Stimulated activated CD4-positive, alpha-beta T cell treated with anti-CD3 and anti-CD28 coated beads, Interleukin-2, amount 100 ng/mL, for 48 hours (primary cell): ENCODE measurements around the gene TUBE1.
"Not testable (repeated sequence)": the region's sequence is repeated elsewhere in the genome, so short reads cannot be mapped to it uniquely, and the experiment has no call there.

Experiments
- DNase-seq, 2 donors: peaks; one replicate each; pipeline ENCODE4 v3.0.0-alpha.2; 2020

TUBE1 gene, protein sequence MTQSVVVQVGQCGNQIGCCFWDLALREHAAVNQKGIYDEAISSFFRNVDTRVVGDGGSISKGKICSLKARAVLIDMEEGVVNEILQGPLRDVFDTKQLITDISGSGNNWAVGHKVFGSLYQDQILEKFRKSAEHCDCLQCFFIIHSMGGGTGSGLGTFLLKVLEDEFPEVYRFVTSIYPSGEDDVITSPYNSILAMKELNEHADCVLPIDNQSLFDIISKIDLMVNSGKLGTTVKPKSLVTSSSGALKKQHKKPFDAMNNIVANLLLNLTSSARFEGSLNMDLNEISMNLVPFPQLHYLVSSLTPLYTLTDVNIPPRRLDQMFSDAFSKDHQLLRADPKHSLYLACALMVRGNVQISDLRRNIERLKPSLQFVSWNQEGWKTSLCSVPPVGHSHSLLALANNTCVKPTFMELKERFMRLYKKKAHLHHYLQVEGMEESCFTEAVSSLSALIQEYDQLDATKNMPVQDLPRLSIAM

DNA sequence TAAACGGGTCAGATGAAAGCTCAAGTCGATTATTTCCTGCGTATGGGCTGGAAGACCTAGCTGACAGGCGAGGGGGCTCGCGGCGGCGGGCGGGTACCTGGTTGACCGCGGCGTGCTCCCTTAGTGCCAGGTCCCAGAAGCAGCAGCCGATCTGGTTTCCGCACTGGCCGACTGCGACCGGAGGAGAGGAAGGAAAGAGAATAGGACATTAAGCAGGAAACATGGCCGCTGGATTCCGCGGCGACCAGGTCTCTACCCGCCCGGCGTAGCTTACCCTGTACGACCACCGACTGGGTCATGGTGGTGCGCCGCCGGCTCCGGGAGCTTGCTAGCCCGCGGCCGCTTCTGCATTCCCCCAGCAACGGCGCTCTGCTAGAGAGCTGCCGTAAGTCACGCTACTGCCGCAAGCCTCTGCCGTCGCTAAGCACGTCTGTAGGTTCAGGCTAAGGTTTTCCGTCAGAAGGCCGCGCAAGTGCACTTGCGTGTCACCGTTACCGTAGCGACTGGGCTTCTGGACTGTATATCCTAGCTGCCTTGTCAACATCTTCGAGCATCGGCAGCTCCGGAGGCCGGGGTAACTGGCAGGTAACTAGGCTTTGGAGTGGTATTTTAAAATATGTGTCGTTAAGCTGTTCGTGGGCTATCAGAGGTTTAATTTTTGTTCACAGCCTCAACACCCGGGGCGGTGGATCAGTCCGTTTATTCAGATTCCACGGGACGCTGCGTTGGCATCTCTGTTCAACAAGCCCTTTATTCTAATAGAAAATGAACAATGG, at the start of gene TUBE1, which contains the start of gene FAM229B:
TUBE1 (minus strand) TSS at position 347 of the 776 bp plus-strand sequence; CDS start at position 299, 48 bp downstream.
FAM229B (plus strand) TSS at position 456 of the 776 bp plus-strand sequence. CDS start 11,693 bp downstream, outside the sequence.
- peak; percentile 80 for DNase-seq

DNA sequence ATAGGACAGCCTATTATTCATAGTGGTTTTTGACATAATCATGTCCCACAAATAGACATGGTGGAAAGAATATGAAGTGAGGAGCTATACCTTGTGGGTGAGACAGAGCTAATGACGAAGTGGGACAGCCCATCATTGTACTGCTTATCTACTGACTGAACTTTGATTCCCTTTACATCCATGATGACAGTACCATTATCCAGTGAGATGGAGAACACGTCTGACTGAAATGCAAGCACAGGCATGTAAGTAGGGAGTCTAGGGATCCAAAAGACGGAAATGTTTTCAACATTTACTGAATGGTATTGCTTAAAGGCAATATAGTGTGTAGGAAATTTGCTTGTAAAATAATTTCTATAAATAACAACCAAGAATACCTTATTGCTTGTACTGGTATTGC, 43.6 kb upstream of the TUBE1 start:
- DNase-seq, result no peak

DNA sequence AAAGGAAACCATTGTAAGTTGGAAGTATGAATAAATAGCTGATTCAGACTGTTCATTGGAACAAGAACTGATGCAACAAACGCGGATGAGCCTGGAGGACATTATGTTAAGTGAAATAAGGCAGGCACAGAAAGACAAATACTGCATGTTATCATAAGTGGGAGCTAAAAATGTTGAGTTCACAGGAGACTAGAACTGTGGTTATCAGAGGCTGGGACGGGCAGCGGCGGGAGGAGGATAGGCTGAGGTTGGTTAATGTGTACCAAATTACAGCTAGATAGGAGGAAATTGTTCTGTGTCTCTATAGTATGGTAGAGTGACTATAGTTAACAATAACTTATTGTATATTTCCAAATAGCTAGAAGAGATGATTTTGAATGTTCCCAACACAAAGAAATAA, 40.9 kb upstream of the TUBE1 start:
- no peak for DNase-seq

DNA sequence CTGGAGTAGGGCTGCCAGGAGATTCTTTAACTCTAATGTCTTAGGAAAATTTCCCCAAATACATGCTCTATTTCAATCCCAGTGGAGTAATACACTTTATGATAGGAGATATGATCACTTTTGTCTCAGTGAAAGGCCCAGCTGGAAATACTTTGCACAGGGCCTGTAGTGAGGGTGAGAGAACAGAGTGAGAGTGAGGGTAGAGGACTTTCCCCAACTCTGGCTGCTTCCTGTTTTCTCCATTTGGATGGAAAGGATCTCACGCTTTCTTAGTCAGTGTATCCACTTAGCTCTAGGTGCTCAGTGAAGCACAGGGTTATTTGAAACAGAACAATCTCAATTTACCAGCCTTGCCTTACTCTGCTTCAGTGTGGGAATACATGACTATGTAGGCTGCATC, 36.7 kb upstream of the TUBE1 start:
- no peak for DNase-seq

DNA sequence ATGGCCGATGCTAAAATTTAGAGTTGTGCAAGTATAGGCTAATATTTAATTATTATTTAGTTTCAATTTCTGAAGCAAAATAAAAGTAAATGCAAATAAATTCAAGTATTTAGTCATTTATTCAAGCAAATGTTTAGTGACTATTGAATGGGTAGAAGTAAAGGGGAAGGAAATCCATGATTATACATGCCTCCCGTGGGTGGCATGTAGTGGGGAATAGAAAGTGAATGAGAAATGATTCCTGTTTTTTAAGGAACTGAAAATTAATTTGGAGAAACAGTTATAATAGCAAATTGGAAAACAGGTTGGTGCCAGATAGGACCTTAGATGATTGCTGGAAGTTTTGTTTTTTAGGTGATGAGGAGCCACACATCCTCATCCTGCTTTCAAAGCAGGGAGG, 35.5 kb upstream of the TUBE1 start:
- no peak for DNase-seq

DNA sequence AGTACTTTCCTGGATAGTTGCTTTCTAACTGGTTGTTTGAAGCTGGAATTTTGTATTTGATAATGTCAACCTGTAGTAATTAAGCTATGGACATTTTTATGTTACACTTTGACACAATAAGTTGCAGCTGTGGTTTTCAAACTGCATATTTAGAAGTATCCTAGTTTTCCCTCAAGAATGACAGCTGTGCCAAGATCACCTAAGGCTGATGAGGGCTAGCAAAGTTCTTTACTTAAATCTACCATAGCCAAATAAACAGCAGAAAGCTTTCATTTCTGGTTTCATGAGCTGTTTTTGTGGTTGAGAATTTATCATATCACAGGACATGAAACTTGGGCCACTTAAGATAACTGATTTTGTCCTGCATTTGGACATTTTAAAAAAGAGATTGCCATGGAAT, 30.8 kb upstream of the TUBE1 start:
- no peak for DNase-seq

DNA sequence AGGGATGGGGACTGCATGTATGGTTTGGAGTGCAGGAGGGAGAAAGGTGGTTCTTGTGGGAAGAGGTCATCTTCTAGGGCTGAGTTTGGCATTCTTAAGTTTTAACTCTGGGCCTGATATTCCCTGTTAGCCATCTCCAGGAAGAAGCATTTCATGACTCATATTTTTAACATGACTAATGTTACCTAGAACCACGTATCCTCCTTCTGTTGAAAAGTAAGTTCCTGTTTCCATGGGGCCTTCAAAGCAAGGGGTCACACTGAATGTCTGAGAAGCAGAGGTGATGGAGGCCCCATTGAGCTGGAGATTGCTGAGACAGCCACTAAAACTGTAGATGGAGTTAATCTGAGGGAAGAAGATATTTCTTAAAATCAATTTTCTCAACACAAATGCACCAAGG, 30.3 kb upstream of the TUBE1 start:
- no peak for DNase-seq

DNA sequence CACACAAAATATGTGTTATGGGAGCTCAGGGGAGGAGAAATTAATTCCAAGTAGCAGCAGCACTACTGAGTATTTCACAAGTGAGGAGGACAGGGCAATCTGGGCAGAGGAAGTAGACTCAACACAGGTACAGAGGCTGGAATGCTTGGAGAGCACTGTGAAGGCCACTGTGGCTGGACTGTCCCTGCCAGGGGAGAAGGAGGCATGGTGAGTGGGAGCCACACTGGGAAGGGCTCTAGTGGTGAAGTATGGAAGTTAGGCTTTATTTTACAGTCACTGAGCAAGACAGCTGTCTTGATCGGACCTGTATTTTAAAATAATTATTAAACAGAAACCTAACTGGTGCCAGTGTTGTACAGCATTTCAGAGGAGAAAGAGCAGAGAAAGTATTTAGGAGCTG, 28.9 kb upstream of the TUBE1 start:
- DNase-seq, result no peak

DNA sequence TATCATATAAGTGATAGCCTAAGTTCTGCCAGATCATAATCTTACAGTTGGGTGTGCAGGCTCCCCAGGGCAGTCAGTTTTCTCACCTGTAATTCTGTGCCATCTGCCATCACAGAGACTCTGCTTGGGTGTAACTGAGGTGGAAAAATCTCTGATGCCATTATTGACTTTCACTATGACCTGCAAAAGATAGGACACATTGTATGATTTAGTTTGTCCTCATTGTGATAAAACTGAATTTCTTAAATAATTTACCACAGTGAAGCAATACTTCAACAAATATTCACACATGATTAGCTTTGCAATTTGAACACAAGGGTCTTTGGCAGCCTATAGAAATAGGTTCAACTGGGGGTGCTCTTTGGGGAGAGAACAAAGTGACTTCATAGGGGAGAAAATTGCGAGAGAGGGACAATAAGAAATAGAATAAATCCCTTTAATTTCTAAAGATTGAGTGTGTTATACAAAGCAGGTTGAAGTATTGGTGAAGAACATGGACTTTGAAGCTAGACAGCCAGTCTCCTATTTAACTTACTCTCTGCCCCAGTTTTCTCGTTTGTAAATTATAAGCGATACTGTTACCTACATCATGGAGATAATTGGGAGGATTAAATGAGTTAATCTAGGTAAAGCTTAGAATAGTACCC, 27.4 kb upstream of the TUBE1 start:
- DNase-seq, result no peak

DNA sequence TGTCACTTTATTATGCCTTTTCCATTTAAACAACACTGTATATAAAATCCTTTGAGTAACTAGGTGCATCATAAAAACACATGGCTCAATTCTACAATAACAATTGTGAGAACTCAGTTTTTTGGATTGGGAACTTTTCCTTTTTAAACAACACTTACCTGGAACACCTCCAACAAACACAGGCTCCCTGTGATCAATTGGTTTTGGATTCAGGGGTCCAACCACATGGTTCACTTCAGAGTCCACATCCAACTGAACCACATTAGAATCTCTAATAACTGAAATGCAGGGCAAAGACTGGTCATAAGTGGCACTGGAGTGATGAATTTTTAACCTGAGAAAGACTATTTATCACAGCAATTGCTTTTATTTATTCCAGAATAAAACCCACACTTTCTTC, 26.6 kb upstream of the TUBE1 start:
- no peak for DNase-seq

DNA sequence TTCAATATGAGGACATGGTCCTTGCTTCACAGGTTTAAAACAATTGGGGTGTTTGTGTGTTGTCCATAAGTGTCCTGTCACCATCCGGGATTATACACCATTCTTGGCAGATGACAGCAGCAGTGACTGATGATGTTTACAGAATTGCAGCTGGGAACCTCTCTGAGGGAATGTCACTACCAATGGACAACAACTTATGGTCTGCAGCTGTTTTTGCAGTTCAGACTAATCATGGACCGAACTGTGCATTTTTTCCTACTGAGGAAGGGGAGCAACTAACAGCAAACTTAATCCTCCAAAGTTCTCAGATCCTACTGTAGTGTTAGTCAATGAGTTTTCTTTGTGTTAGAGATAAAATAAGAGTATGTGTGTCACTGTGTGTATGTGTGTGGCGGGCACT, 26.1 kb upstream of the TUBE1 start:
- no peak for DNase-seq

DNA sequence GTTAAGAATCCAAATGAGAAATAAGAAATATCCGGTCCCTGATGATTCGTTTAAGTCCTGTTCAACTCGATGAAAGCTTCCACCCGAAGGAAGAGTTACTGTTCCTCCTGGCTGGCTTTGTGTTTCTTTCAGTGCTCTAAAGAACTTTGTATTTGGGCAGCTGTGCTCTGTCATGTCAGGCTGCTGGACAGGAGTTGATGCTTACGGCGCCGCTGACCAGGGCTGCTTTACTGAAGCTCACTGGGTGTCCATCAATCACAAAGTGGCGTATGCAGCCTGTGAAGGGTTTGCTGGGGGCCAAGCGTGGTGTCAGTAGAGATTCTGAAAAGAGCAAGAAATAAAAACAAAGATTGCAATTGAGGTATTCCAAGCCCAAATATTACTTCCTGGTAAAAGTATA, 22.0 kb upstream of the TUBE1 start:
- DNase-seq, result no peak

DNA sequence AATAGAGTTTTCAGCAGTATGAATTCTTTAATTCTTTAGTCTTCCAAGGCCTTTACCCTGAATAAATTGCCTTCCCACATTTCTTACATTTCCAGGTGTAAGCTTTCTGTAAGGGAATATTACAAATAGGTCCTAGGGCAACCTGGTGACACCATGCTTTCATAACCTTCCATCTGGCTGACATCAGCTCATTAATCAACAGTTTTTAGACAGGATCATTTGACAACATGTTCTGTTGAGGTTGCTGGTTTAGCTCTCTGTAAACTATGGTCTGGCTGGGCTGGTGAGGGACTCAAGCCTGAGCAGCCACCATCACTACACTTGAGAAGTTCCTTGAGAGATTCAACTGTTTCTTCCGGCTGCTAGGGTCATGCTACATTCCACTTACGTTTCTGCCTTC, 19.3 kb upstream of the TUBE1 start:
- no peak for DNase-seq

DNA sequence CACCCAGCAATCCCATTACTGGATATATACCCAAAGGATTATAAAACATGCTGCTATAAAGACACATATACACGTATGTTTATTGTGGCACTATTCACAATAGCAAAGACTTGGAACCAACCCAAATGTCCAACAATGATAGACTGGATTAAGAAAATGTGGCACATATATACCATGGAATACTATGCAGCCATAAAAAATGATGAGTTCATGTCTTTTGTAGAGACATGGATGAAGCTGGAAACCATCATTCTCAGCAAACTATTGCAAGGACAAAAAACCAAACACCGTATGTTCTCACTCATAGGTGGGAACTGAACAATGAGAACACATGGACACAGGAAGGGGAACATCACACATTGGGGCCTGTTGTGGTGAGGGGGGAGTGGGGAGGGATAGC, 18.7 kb upstream of the TUBE1 start:
- not testable (repeated sequence) for DNase-seq

DNA sequence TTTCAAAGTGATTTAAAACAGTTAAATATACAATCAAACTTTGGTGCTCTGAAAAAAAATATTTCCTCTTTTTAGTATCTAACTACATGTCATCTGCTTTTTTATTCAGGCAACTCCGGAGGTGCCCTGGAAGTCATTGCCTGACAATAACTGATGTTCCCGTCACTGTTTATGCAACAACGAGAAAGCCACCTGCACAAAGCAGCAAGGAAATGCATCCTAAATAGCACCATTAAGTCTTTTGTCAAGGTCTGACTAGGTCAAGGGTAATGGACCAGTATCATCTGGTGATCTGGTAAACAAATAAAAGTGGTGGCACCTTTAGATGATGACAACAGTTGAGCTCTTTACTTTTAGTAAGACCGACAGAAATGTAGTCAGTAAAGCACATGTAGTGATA, 13.3 kb upstream of the TUBE1 start:
- no peak for DNase-seq

DNA sequence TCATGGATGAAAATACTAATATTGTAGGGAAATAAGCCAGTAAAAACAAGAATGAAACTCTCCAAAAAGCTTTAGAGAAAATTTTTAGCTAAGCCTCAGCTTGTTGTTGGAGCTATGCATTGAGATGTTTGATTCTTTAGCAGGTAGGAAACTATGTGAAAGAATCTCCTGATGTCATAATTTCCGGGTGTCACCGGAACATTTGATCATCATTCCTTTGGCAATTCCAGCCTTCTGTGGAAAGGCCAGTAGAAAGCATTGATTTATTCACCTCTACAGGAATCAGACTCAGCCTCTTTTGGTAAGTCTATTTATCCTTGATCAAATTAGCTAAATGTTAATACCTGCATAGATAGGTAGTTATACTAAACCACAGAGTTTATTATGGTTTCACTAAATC, 9.6 kb upstream of the TUBE1 start:
- DNase-seq, result no peak

DNA sequence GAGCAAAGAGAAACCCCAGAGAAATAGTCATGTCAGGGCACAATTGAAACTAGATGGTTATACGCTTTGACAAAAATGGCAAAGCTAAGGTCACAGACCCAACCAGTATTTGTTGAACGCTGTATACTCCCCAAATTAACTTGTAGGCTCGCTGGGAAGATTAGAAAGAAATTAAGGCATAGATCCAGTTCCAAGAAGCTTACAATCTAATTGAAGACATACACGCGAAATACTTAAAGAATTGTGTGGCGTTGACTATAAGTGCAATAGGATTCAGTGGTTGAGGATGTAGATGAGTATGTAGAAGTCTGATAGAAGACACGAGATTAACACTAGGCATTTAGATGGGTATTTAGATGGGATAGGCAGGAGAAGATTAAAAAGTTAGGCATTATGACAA, 634 bp upstream of the TUBE1 start:
- DNase-seq, result no peak

DNA sequence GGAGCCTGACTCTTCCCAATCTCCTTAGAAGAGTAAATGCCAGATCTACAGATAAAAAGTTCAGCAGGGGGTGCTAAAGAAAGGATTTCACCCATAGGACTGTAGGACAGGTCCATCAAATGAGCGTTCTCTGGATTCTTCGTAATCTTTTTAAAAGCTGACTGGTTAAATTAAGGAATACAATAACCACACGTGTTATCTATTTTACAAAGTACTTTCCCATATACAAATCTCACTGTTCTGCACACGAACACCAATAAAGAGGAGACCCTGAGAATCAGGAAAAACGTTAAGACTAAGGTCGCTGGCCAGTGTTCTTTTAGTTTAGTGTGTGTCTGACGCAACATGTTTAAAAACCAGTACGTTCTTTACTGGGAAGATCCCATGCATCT, 542 bp downstream of the TUBE1 start:
- no peak for DNase-seq

DNA sequence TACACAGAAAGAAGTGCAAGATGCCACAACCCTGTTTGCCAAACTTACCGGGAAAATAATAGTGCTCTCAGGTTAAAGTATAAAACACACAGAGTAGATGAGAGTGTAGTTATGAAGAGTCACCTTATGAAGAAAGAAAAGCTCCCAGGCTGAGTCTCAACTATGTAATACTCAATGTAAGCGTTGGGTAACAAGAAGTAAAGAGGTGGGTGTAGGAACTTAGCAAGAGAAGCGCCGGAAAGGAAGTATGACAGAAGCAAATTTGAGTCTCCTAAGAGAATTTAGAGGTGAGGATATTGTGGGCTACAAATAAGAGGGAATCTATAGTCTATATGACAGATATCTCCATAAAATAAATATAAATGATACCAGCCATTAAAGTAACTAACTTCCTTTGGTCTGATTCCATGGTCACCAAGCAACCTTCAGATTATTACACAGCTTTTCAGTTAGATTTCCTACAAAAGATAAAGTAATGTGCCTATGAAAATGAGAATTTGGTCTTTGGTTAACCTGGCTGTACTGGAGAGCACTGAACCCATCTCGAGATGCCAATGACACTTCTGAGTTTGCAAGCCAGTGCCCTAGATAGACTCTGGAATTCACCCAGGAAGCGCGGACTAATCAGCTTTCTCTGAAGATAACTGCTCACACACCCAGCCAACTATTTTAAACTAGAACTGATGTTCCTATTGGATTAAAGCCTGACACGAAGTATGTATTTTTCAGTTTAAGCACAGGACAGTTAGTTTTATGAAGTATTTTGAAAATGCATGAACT, 1.8 kb downstream of the TUBE1 start:
- DNase-seq, result no peak

DNA sequence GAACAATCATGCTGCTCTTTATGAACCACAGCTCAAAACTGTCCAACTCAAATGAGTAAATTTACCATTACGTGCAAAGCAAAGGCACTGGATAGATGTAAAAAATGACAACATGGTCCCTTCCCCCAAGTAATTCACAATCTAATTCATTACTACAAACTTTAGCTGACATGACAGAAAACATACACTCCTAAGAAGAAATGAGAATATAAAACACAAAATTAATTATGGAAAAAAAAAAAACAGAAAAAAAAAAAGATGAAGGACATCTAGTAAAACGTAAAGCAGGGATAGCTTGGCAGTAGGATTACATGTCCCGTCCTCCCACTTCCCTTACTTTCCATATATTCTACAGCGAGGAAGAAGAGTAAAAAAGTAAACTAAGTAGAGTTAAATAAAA, 5.7 kb downstream of the TUBE1 start:
- DNase-seq, result no peak

DNA sequence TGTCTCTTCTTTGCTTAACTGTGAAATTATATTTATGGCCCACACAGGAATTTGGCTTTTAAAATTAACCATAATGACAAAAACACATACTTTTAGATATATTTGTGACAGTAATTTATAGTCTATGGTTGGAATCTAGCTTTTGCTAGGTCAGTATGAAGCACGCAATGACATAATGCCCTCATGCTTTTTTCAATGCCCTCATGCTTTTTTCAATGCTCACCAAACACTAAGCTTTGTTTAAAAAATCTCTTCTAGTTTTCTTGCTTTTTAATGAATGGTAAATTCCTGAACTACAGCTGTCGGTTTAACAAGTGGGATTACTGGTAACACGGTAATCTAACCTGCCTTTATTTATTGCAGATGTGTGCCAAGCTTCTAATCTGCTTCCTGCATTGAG, 20.7 kb downstream of the TUBE1 start:
- no peak for DNase-seq

DNA sequence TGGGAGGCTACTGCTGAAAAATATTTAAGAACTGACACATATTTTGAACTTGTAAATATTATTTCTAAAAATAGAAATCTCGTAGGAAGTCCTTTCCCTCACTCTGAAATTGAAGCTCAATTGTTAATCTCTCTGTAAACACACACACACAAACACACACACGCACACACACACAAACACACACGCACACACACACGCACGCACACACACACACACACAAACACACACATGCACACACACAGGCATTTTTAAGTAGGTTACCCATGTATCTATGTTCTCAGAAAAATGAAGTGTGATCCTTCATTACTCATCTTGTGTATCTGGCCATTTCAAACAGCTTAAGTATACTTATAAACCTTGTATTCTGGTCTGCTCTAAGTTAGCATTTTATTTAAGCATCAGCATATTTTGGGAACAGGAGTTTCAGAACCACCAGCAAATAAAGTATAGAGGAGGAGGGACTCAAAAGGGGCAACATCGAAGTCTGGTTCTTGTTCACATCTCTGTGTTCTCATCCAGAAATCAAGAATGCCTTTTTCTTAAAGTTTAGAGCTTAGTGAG, 21.8 kb downstream of the TUBE1 start:
- no peak for DNase-seq

DNA sequence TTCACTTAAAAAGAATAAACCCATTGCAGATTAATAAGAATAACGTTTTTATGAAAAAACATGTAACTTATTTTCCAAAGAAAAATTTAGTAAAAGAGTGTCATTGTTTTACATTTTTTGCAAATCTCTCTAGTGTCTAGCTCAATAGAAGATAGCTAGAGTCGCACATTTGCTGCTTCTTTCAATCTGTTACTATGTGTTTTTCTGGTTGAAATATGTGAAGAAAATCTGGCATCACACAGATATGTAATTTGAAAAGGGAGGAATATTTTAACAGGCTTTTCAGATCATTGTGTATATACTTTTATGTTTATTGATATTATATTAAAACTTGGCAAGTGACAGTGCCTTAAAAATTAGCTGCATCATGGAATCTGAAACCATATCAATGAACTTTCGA, 24.3 kb downstream of the TUBE1 start:
- no peak for DNase-seq
